ENCODE measurements around the gene MRPL38.
A peak's percentile ranks its signal among the peaks of the same experiment; 100 is the strongest.

The MRPL38 gene

GRCh38 chr17:75904749-75905521 lies at the start of gene MRPL38:
MRPL38 (minus strand) TSS chr17:75904884; CDS start chr17:75904875, 9 bp downstream.
- DNase-seq (ENCODE audit: low read depth) = peak; percentile 97

DNA sequence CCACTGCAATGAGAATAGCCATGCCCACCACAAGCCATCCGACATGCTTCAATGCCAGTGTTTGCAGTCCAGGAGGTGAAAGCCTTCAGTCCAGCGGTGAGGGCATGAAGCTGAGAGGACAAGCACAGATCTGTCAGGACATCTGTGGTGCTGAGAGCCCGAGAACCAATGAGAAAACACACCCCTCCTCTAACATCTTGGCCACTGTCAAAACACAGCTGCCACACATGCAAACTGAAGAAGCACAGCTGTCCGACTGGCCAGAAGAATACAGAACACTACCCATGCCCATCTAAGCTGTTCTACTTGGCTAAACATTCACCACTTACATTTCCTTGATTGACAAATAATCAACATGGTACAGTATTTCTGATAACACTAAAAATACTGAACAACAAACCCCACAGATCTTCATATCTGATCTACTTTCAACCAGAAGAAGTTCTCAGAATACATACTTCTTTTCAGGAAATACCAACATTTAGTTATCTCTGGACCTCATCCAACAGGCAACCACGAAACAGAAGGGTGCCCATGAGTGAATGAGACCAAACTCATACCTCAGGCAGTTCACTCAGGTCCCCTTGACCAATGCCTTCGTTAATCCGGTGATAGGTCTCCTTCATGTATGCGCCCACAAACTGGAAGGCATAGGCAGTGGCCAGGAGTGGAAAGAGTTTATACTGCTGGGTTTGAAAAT lies 46.3 kb upstream of the MRPL38 start:
- DNase-seq (ENCODE audit: low read depth) = no peak

DNA sequence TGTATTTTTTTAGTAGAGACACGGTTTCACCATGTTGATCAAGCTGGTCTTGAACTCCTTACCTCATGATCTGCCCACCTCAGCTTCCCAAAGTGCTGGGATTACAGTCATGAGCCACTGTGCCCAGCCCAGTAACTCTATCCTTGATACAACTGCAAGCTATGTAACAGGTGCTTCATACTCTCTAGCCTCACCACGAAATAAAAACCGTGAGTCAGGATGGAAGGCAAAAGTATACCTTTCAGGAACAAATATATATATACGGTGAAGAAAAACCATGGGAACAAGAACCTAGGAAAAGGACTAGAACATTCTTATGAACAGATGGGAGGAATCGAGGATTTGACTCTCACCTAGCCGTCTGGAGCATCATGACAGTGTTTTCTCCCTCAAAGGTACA lies 45.7 kb upstream of the MRPL38 start:
- no peak for DNase-seq (ENCODE audit: low read depth)

DNA sequence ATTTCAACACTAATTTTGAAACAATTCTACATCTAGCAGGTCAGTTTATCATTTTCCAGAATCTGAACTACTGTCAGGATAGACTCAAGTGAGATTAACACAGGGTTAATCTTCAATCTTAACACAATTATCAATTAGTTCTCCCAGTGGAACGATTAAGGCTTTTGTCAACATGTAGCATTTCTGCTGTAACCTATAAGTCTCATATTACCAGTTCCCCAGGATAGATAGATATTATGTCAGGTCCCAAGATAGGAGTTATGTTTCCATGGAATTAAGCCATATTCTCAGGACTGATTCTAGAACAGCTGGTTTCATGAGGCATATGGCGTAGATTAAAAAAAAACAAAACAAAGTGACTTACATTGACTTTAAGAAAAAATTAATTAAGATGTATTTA lies 40.5 kb upstream of the MRPL38 start:
- no peak for DNase-seq (ENCODE audit: low read depth)

DNA sequence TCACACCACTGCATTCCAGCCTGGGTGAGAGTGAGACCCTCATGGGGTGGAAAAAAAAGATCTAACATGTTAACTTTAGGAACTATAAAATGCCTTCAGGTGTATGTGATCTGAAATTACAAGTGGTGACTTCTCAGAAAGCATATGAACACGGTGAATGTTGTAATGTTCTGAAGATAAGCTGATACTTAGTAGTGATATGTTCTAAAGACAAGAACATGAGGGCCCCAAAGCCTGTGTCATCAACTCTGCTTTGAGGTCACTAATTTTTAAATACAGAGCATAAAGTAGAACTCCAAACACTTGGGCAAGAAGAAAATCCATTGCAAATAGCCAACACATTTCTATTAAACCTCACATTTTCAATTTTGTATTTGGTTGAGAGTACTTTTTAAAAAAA lies 38.8 kb upstream of the MRPL38 start:
- DNase-seq (ENCODE audit: low read depth) = no peak

GRCh38 chr17:75942473-75942872 lies 37.8 kb upstream of the MRPL38 start:
- no peak for DNase-seq (ENCODE audit: low read depth)

DNA sequence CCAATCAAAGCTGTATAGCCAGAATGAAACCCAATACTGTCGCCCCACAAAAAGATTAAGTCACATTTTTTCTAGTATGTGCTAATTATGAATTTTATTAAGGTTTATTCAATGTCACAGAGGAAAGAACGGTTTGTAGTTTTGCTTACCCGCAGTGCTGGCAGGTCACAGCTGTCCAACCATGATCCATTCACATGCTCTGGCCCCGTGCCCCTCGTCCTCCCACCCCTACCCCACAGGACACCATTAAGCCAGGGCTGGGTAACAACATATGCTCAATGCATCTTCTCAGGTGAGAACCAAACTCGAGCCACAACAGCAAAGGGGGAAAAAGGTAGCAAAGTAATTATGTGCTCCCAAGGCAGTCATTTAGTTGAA lies 36.7 kb upstream of the MRPL38 start:
- no peak for DNase-seq (ENCODE audit: low read depth)

- peak; percentile 97 for DNase-seq (ENCODE audit: low read depth)
These were observed 36.2 kb upstream of the MRPL38 start, which contains the start of gene FBF1 for GRCh38 chr17:75940727-75941441. FBF1 (minus strand) TSS chr17:75941042; CDS start chr17:75938149, 2,893 bp downstream.

DNA sequence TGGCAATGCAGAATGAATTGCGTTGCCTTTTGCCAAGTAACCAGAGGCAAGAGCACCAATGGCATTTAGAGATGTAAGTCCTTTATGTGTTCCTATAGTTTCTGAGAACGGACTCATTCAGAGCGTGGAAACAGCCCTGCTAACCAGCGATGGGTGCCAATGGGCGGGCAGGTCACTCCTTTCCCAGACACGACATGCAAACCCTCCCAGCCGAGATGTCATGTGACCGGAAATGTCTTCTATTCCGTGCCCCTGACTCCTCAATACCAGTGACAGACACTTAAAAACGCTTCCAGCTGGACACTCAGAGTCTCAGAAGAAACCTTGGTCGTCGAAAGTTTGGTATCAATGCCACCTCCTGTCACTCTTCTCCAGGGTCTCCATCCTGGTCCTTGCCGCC lies 33.0 kb upstream of the MRPL38 start:
- DNase-seq (ENCODE audit: low read depth) = no peak

GRCh38 chr17:75933808-75934207 lies 29.1 kb upstream of the MRPL38 start:
- DNase-seq (ENCODE audit: low read depth) = no peak

GRCh38 chr17:75932852-75933251 lies 28.2 kb upstream of the MRPL38 start:
- DNase-seq (ENCODE audit: low read depth) = no peak

GRCh38 chr17:75931062-75931461 lies 26.4 kb upstream of the MRPL38 start:
- no peak for DNase-seq (ENCODE audit: low read depth)

GRCh38 chr17:75927286-75927922 lies 22.7 kb upstream of the MRPL38 start:
- peak; percentile 35 for DNase-seq (ENCODE audit: low read depth)

GRCh38 chr17:75926456-75926855 lies 21.8 kb upstream of the MRPL38 start:
- DNase-seq (ENCODE audit: low read depth) = no peak

GRCh38 chr17:75925912-75926311 lies 21.2 kb upstream of the MRPL38 start:
- no peak for DNase-seq (ENCODE audit: low read depth)

- no peak for DNase-seq (ENCODE audit: low read depth)
These were observed 20.4 kb upstream of the MRPL38 start for GRCh38 chr17:75925103-75925502.

DNA sequence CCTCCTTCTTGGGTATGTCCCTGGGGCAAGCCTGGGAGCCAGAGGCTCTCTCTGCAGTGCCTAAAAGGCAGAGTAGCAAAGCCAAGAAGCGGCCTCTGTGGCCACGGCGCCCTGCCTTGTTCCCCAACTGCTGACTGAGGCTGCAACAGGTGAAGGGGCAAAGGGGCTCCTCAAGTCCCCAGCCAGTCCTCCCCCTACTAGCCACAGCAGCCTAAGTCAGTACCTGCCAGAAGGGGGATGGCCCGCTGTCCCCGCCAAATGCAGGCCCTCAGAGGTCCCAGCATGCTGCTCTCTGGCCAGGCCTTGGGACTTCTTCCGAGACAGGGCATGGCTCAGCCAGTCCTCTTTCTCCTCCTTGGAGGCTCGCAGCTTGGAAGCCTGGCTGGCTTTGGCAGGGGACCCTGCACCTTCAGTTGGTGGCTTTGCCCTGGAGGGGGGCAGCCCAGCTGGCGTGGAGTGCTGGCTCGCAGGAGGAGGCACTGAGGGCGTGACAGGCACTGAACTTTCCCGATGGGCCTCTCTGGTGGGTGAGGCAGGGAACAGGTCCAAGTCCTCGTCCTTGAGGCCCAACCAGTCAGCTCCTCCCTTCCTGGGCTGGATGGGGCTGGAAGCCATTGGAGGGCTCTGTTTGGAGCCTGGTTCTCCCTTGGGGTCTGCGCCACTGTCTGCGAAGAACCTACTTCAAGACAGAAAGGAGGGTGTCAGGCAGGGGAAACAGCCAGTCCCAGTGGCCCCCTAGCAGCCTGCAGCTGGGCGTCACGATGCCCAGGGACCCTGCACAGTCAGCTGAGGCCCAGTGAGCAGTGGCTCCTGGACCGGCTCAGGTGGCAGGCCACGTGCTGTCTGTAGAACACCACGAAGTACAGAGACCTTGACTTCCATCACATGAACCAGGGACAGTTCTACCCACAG lies 18.5 kb upstream of the MRPL38 start:
- no peak for DNase-seq (ENCODE audit: low read depth)

DNA sequence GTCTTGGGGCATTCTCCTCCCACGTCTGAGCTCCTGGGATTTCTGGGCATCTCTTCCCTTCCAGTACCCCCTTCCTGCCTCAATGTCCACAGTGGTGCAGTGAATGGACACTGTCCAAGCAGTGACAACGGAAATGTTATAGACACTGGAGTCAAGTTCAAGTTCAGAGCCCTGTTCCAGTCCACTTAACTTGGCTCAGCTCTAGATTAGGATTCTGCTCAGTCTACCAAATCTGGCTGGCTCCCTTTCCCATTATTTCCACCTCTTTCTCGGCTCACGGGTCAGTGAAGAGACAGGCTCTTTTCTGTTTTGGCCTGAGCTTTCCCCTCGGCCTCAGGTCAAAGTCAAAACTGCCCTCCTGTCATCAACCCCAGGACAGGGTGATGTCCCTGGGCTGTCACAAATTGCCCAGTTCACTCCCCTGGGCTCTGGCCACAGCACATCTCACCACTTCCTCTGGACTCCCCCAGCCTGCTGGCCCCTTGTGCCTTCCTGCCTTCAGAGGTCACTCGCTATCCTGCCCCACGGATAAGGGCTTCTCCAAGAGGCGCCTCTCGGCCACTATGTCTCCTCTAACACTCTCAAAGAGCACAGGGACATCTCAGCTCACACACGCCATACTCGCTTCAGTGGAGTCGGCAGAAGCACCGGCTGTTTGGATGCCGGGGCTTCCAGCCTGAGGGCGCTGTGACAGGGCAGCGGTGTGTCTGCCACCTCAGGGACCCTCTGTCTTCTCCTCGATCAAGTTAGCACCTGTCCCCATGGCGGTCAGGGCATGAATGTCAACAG lies 17.7 kb upstream of the MRPL38 start:
- no peak for DNase-seq (ENCODE audit: low read depth)

- no peak for DNase-seq (ENCODE audit: low read depth)
These were observed 16.9 kb upstream of the MRPL38 start for GRCh38 chr17:75921596-75921995.

- DNase-seq (ENCODE audit: low read depth) = no peak
These were observed 15.4 kb upstream of the MRPL38 start for GRCh38 chr17:75920045-75920560.

Measured in ELR (cell line).